Right renal pelvis (tissue), 4 donors: Measurements from ENCODE around the gene AP1AR. TPM values are rescaled to one million over a fixed set of nuclear protein-coding genes. Genes with fewer than 3 reads are reported as not detected.

Experiments used
- DNase-seq, 4 donors: peaks; one replicate each; pipeline ENCODE4 v3.0.0-alpha.2; 2013; ENCODE audit warnings: low read depth in 4 of 4, low spot score in 3 of 4, missing footprints in 1 of 4
- polyA plus RNA-seq, 4 donors: library from polyadenylated mRNA; unstranded; fragments of 120-200 nt; gene quantifications; one replicate each; pipeline ENCODE4 v1.2.1, GENCODE V29; 2013; ENCODE audit not compliant: insufficient read length in 4 of 4

Gene AP1AR
- polyA plus RNA-seq, 4 donors, result 34.3 to 47.0 (median 41.7) TPM

GRCh38 chr4:112219826-112220366 lies 11.7 kb upstream of the AP1AR start:
- DNase-seq, result no peak

- DNase-seq, result no peak
These were observed 9.2 kb upstream of the AP1AR start for GRCh38 chr4:112222219-112222955.

GRCh38 chr4:112225157-112225556 lies 6.4 kb upstream of the AP1AR start:
- DNase-seq, result no peak

GRCh38 chr4:112230879-112231778 lies 458 bp upstream of the AP1AR start:
- peak; percentile 94 to 97 (median 96) for DNase-seq

- DNase-seq, result peak; percentile 38 to 64 (median 52)
These were observed 3.5 kb downstream of the AP1AR start for GRCh38 chr4:112234952-112235609.

GRCh38 chr4:112236040-112236439 lies 4.5 kb downstream of the AP1AR start:
- no peak for DNase-seq

- DNase-seq, result no peak
These were observed 7.2 kb downstream of the AP1AR start for GRCh38 chr4:112238833-112239232.

GRCh38 chr4:112245383-112245782 lies 13.8 kb downstream of the AP1AR start:
- DNase-seq, result no peak

GRCh38 chr4:112247021-112247420 lies 15.4 kb downstream of the AP1AR start:
- DNase-seq, result no peak

- DNase-seq, result no peak
These were observed 19.5 kb downstream of the AP1AR start for GRCh38 chr4:112251019-112251643.

GRCh38 chr4:112252234-112252633 lies 20.6 kb downstream of the AP1AR start:
- no peak for DNase-seq

- no peak for DNase-seq
These were observed 21.9 kb downstream of the AP1AR start for GRCh38 chr4:112253382-112254000.

GRCh38 chr4:112257098-112257497 lies 25.5 kb downstream of the AP1AR start:
- DNase-seq, result no peak

- no peak for DNase-seq
These were observed 35.2 kb downstream of the AP1AR start for GRCh38 chr4:112266823-112267222.

GRCh38 chr4:112270051-112270450 lies 38.5 kb downstream of the AP1AR start:
- no peak for DNase-seq

- DNase-seq, result no peak
These were observed 39.2 kb downstream of the AP1AR start for GRCh38 chr4:112270640-112271421.

- no peak for DNase-seq
These were observed 40.7 kb downstream of the AP1AR start for GRCh38 chr4:112272292-112272691.

- no peak for DNase-seq
These were observed 43.4 kb downstream of the AP1AR start for GRCh38 chr4:112274959-112275358.

GRCh38 chr4:112276113-112276512 lies 44.5 kb downstream of the AP1AR start:
- no peak for DNase-seq
